Caco-2 (cell line): ENCODE results near the gene ANTXRL. TPM values are rescaled to one million over a fixed set of nuclear protein-coding genes. Genes with fewer than 3 reads are reported as not detected.
A peak's percentile ranks its signal among the peaks of the same experiment; 100 is the strongest.

Source experiments
- BruUV-seq: library from RNA; stranded (reverse); fragments of 400-500 nt; replicated peaks from 2 replicates; lab custom pipeline; 2021; lab: Mats Ljungman, UMichigan
- CTCF ChIA-PET: fragments of 300-600 bp; sonication (Branson Sonifier 250); formaldehyde crosslinking; loops from one replicate; lab custom pipeline; 2022; ENCODE audit warnings: antibody characterized with exemption; lab: Charles Lee
- POLR2A ChIA-PET: fragments of 300-600 bp; sonication (Branson Sonifier 250); formaldehyde crosslinking; loops from one replicate; lab custom pipeline; 2022; ENCODE audit warnings: antibody characterized with exemption; lab: Charles Lee
- DNase-seq, 2 experiments: peaks; one replicate each; pipeline versions ENCODE4 v3.0.0 to v3.0.0-alpha.2; 2020 to 2022
- H3K27me3 ChIP-seq: replicated peaks from 2 replicates; pipeline ENCODE4 v1.6.0; 2011; ENCODE audit warnings: low read length; ENCODE audit not compliant: control insufficient read depth, insufficient read depth
- H3K36me3 ChIP-seq: 2 replicates; pipeline ENCODE4 v1.5.1; 2011; ENCODE audit warnings: low read length; ENCODE audit not compliant: control insufficient read depth, insufficient read depth
- H3K4me1 ChIP-seq: fragments of 250-450 bp; sonication (Bioruptor Pico); 2 replicates; pipeline ENCODE4 v1.5.1; 2020; ENCODE audit warnings: mild to moderate bottlenecking
- H3K4me3 ChIP-seq: 2 replicates; pipeline ENCODE4 v1.5.1; 2011; ENCODE audit warnings: low read depth, mild to moderate bottlenecking, control low read depth, low read length
- H3K9me3 ChIP-seq: fragments of 250-450 bp; sonication (Bioruptor Pico); 2 replicates; pipeline ENCODE4 v1.5.1; 2020; ENCODE audit warnings: mild to moderate bottlenecking, moderate library complexity
- H3K27ac Mint-ChIP-seq: one replicate; pipeline ENCODE4 v1.8.0; 2022; ENCODE audit warnings: mixed read lengths; ENCODE audit not compliant: unreplicated experiment
- H3K27me3 Mint-ChIP-seq: one replicate; pipeline ENCODE4 v1.8.0; 2022; ENCODE audit warnings: mixed read lengths; ENCODE audit not compliant: insufficient read depth, unreplicated experiment
- H3K36me3 Mint-ChIP-seq: one replicate; pipeline ENCODE4 v1.8.0; 2022; ENCODE audit warnings: mild to moderate bottlenecking, mixed read lengths; ENCODE audit not compliant: insufficient read depth, unreplicated experiment
- H3K4me1 Mint-ChIP-seq: one replicate; pipeline ENCODE4 v1.8.0; 2022; ENCODE audit warnings: low read depth, mixed read lengths; ENCODE audit not compliant: unreplicated experiment
- H3K4me3 Mint-ChIP-seq: one replicate; pipeline ENCODE4 v1.8.0; 2022; ENCODE audit warnings: mild to moderate bottlenecking, moderate library complexity, mixed read lengths; ENCODE audit not compliant: unreplicated experiment
- H3K9me3 Mint-ChIP-seq: one replicate; pipeline ENCODE4 v1.8.0; 2022; ENCODE audit warnings: mixed read lengths; ENCODE audit not compliant: unreplicated experiment
- intact Hi-C: fragments of 100-400 bp; cut with micrococcal nuclease; formaldehyde crosslinking; loops from one replicate; pipeline ENCODE4 v1.10.0; 2022; ENCODE audit not compliant: unreplicated experiment
- total RNA-seq: library from RNA; stranded (reverse); gene quantifications from 2 replicates; pipeline ENCODE4 v1.2.3, GENCODE V29; 2022
- TF ChIP-seq, protein P1 (sequence below), 2 experiments: fragments of 200-600 bp in 1 of 2; IDR thresholded peaks; 1 replicate in 1 of 2; 2 replicates in 1 of 2; pipeline versions ENCODE4 v1.5.1 to v1.8.0; 2011 to 2022; ENCODE audit warnings: antibody characterized with exemption in 1 of 2, control low read depth in 1 of 2, inconsistent platforms in 1 of 2, low read depth in 1 of 2, low read length in 1 of 2, mild to moderate bottlenecking in 1 of 2, moderate library complexity in 1 of 2; ENCODE audit not compliant: insufficient read depth in 1 of 2, severe bottlenecking in 1 of 2, unreplicated experiment in 1 of 2

ANTXRL gene
- total RNA-seq, 1 experiment from 2014 or later, result not detected

- TF ChIP-seq, protein P1, sequence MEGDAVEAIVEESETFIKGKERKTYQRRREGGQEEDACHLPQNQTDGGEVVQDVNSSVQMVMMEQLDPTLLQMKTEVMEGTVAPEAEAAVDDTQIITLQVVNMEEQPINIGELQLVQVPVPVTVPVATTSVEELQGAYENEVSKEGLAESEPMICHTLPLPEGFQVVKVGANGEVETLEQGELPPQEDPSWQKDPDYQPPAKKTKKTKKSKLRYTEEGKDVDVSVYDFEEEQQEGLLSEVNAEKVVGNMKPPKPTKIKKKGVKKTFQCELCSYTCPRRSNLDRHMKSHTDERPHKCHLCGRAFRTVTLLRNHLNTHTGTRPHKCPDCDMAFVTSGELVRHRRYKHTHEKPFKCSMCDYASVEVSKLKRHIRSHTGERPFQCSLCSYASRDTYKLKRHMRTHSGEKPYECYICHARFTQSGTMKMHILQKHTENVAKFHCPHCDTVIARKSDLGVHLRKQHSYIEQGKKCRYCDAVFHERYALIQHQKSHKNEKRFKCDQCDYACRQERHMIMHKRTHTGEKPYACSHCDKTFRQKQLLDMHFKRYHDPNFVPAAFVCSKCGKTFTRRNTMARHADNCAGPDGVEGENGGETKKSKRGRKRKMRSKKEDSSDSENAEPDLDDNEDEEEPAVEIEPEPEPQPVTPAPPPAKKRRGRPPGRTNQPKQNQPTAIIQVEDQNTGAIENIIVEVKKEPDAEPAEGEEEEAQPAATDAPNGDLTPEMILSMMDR (IDR thresholded peaks at IDR 0.05; ENCODE audit: insufficient read depth in 1 of 2, low read depth in 1 of 2, low read length in 1 of 2, severe bottlenecking in 1 of 2, unreplicated experiment in 1 of 2), result no peak
- Mint-ChIP-seq H3K27ac (no peak overlapping the region), H3K27me3 (peaks cover 3% of the 10 kb centered on the region), H3K4me1 (peaks cover 1% of the 10 kb centered on the region), H3K36me3 (peaks cover 1% of the 10 kb centered on the region), H3K4me3 (no peak overlapping the region), H3K9me3 (no peaks in the 10 kb centered on the region)
- no peaks in the 10 kb centered on the region for H3K9me3 ChIP-seq
- H3K27me3 ChIP-seq, result no peaks in the 10 kb centered on the region
- peak in 1 of 2 experiments; percentile 2 for DNase-seq
- intact Hi-C loops, result no loop called here
- ChIA-PET POLR2A (no interaction called here), CTCF (no interaction called here)
- no peak overlapping the region for H3K4me3 ChIP-seq
- BruUV-seq, result no TSS peak
- H3K36me3 ChIP-seq, result no peaks in the 10 kb centered on the region
- H3K4me1 ChIP-seq, result 0 out of 2 replicates have a peak, but pooled peaks cover 3% of the 10 kb centered on the region
These were observed 2.5 kb downstream of the ANTXRL start for GRCh38 chr10:46289209-46289810.

- Histone ChIP-seq H3K4me1 (0 out of 2 replicates have a peak, but pooled peaks cover 1% of the 10 kb centered on the region), H3K36me3 (no peaks in the 10 kb centered on the region), H3K4me3 (no peak overlapping the region), H3K9me3 (no peaks in the 10 kb centered on the region), H3K27me3 (no peaks in the 10 kb centered on the region)
- no peaks in the 10 kb centered on the region for H3K36me3 Mint-ChIP-seq
- H3K27me3 Mint-ChIP-seq, result peaks cover 3% of the 10 kb centered on the region
- CTCF ChIA-PET, result no interaction called here
- peak in 1 of 2 experiments; percentile 0 for DNase-seq
- H3K4me3 Mint-ChIP-seq, result no peak overlapping the region
- no peak overlapping the region for H3K27ac Mint-ChIP-seq
- POLR2A ChIA-PET, result no interaction called here
- intact Hi-C loops, result no loop called here
- no TSS peak for BruUV-seq
- TF ChIP-seq, protein P1 (IDR thresholded peaks at IDR 0.05; ENCODE audit: insufficient read depth in 1 of 2, low read depth in 1 of 2, low read length in 1 of 2, severe bottlenecking in 1 of 2, unreplicated experiment in 1 of 2), result no peak
- H3K4me1 Mint-ChIP-seq, result no peaks in the 10 kb centered on the region
- no peaks in the 10 kb centered on the region for H3K9me3 Mint-ChIP-seq
These were observed 3.5 kb downstream of the ANTXRL start for GRCh38 chr10:46290101-46290886.

DNA sequence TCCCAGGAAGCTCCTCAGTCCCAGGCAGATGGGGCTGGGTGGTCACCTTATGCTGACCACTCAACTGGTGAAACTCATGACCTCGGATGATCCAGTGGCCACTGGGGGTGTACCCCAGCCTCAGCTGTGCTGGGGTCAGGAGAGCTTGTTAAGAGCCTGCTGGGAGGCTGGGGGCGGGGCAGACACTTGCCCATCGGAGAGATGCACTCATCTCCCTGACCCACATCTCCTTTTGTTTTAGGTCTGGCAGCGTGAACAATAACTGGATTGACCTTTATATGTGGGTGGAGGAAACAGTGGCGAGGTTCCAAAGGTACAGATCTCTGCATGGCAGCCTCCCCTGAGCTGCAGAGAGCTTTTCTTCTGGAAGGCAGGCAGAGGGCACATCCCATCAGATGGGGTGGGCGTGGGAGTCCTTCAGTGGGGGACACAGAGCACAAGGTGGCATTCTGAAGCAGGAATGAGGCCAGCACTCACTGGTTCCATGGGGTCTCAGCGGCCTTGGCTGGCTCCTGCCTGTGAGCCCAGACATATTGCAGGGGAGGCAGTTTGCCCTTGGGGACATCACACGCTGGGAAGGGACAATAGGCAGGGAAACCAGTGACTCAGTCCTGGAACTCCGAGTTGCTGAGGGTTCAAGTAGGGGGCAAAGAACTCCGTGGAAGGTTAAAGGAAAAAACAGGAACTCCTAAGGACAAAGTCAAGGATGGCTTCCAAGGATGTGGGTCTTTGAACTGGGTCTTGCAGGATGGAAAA, 5.2 kb downstream of the ANTXRL start:
- Histone ChIP-seq H3K4me3 (no peak overlapping the region), H3K4me1 (no peaks in the 10 kb centered on the region), H3K9me3 (no peaks in the 10 kb centered on the region), H3K36me3 (no peaks in the 10 kb centered on the region), H3K27me3 (no peaks in the 10 kb centered on the region)
- Mint-ChIP-seq H3K36me3 (no peaks in the 10 kb centered on the region), H3K4me1 (no peaks in the 10 kb centered on the region), H3K27me3 (no peaks in the 10 kb centered on the region), H3K4me3 (no peak overlapping the region), H3K27ac (no peak overlapping the region), H3K9me3 (no peaks in the 10 kb centered on the region)
- POLR2A ChIA-PET, result no interaction called here
- intact Hi-C loops, result no loop called here
- BruUV-seq, result no TSS peak
- DNase-seq, result peak in 1 of 2 experiments; percentile 31
- TF ChIP-seq, protein P1 (IDR thresholded peaks at IDR 0.05; ENCODE audit: insufficient read depth in 1 of 2, low read depth in 1 of 2, low read length in 1 of 2, severe bottlenecking in 1 of 2, unreplicated experiment in 1 of 2), result no peak
- CTCF ChIA-PET, result no interaction called here
